C4-2B (cell line): Measurements from ENCODE around the gene ADGRV1.

Source experiments
- CTCF ChIP-seq: fragments of 450-650 bp; conservative IDR thresholded peaks from 2 replicates; pipeline ENCODE4 v1.5.1; 2017; ENCODE audit warnings: mild to moderate bottlenecking
- ZFX ChIP-seq: fragments of 450-650 bp; IDR thresholded peaks from 2 replicates; pipeline ENCODE4 v1.6.1; 2017

- TF ChIP-seq CTCF (no peak), ZFX (no peak)
Measured at GRCh38 chr5:91170266-91170665, 611.7 kb downstream of the ADGRV1 start.
